WTC11 (cell line): ENCODE results near the gene NEURL1. TPM values are rescaled to one million over a fixed set of nuclear protein-coding genes. Genes with fewer than 3 reads are reported as not detected.
"Not testable (repeated sequence)": the region's sequence is repeated elsewhere in the genome, so short reads cannot be mapped to it uniquely, and the experiment has no call there.

ENCODE experiments used
- ATAC-seq: fragments of 200-7000 bp; cut with Tn5 transposase; 2 replicates; pipeline ENCODE4 v1.10.0; 2021; ENCODE audit warnings: mild to moderate bottlenecking, moderate library complexity
- CTCF ChIA-PET: fragments of 300-600 bp; sonication (Branson Sonifier 250); formaldehyde crosslinking; loops from one replicate; lab custom pipeline; 2021; ENCODE audit warnings: antibody characterized with exemption; lab: Charles Lee
- POLR2A ChIA-PET: fragments of 350-600 bp; sonication (Branson Sonifier 250); formaldehyde crosslinking; loops from one replicate; lab custom pipeline; 2021; ENCODE audit warnings: antibody characterized with exemption; lab: Charles Lee
- DNase-seq: peaks from one replicate; pipeline ENCODE4 v3.0.0; 2021; ENCODE audit warnings: low spot score
- H3K27ac Mint-ChIP-seq: 2 replicates; pipeline ENCODE4 v1.8.0; 2021; ENCODE audit warnings: mixed read lengths
- H3K27me3 Mint-ChIP-seq: 2 replicates; pipeline ENCODE4 v1.8.0; 2021; ENCODE audit warnings: low read depth, mild to moderate bottlenecking, moderate library complexity, mixed read lengths
- H3K36me3 Mint-ChIP-seq: 2 replicates; pipeline ENCODE4 v1.8.0; 2021; ENCODE audit warnings: mixed read lengths
- H3K4me1 Mint-ChIP-seq: 2 replicates; pipeline ENCODE4 v1.8.0; 2022; ENCODE audit warnings: mixed read lengths
- H3K4me3 Mint-ChIP-seq: 2 replicates; pipeline ENCODE4 v1.8.0; 2021; ENCODE audit warnings: mild to moderate bottlenecking, moderate library complexity, mixed read lengths
- H3K9me3 Mint-ChIP-seq: 2 replicates; pipeline ENCODE4 v1.8.0; 2021; ENCODE audit warnings: mixed read lengths
- GABPB1 ChIP-seq: sonication (generic); formaldehyde crosslinking; IDR thresholded peaks from 2 replicates; pipeline ENCODE4 v1.8.1; 2023; ENCODE audit warnings: mild to moderate bottlenecking, missing genetic modification reagents
- RORB ChIP-seq: fragments of 250-450 bp; sonication (Bioruptor Pico); IDR thresholded peaks from 2 replicates; pipeline ENCODE4 v1.9.0; 2021; ENCODE audit warnings: mild to moderate bottlenecking
- TEAD4 ChIP-seq: sonication (generic); formaldehyde crosslinking; IDR thresholded peaks from 2 replicates; pipeline ENCODE4 v1.8.0; 2022; ENCODE audit warnings: mild to moderate bottlenecking, missing genetic modification reagents
- ZNF138 ChIP-seq: sonication (generic); formaldehyde crosslinking; conservative IDR thresholded peaks from 2 replicates; pipeline ENCODE4 v1.8.1; 2022; ENCODE audit warnings: mild to moderate bottlenecking, moderate library complexity, missing genetic modification reagents
- total RNA-seq: library from RNA; stranded (reverse); gene quantifications from 3 replicates; pipeline ENCODE4 v1.2.3, GENCODE V29; 2021
- TF ChIP-seq, protein P1 (sequence below): fragments of 250-450 bp; sonication (Bioruptor Pico); IDR thresholded peaks from 2 replicates; pipeline ENCODE4 v1.9.0; 2021; ENCODE audit warnings: mild to moderate bottlenecking, borderline replicate concordance
- TF ChIP-seq, protein P2 (sequence below): sonication (generic); formaldehyde crosslinking; IDR thresholded peaks from 2 replicates; pipeline ENCODE4 v1.8.0; 2022; ENCODE audit warnings: missing genetic modification reagents
- TF ChIP-seq, protein P3 (sequence below): sonication (generic); formaldehyde crosslinking; IDR thresholded peaks from 2 replicates; pipeline ENCODE4 v1.8.0; 2022; ENCODE audit warnings: mild to moderate bottlenecking, missing genetic modification reagents
- TF ChIP-seq, protein P4 (sequence below): sonication (generic); formaldehyde crosslinking; IDR thresholded peaks from 2 replicates; pipeline ENCODE4 v1.8.0; 2023; ENCODE audit warnings: missing genetic modification reagents

NEURL1 gene
- total RNA-seq, 1 experiment from 2014 or later, result 1.2 TPM

DNA sequence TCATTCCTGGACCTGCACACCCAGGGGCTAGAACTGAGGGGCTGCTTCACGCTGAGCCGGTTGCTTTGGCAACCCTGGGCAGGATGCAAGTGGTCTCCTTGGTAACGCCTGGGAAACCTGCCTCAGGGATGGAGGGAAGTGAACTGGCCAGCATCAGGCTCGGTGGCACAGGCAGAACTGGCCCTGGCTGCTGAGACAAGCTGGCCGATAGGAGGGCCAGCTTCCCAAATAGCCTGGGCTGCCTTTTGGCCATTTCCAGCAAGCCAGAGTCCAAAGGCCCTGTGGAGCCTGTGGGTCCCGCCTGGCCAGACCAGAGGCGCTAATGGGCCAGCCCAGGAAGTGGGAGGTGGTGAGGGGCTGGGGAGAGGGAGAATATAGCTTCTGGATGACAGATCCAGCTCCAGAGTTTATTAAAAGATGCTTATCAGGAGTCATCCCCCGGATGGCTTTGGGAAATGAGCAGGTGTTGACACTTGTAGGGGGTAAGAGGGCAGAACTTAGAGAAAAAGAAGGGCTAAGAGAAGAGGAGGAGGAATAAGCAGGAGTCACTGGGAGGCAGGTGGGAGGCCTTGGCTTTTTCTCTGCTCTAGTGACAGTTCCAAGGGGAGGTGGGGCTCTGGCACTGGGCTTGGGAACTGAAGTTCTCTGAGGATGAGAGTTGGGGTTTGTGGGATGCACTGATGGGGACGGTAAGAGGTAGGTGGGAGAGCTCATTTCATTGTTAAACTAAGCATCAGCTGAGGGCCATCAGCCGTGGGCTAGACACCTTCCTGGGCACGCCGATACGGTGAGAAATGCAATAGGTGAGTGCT lies 9.6 kb downstream of the NEURL1 start (continued):
- TF ChIP-seq, protein P1, sequence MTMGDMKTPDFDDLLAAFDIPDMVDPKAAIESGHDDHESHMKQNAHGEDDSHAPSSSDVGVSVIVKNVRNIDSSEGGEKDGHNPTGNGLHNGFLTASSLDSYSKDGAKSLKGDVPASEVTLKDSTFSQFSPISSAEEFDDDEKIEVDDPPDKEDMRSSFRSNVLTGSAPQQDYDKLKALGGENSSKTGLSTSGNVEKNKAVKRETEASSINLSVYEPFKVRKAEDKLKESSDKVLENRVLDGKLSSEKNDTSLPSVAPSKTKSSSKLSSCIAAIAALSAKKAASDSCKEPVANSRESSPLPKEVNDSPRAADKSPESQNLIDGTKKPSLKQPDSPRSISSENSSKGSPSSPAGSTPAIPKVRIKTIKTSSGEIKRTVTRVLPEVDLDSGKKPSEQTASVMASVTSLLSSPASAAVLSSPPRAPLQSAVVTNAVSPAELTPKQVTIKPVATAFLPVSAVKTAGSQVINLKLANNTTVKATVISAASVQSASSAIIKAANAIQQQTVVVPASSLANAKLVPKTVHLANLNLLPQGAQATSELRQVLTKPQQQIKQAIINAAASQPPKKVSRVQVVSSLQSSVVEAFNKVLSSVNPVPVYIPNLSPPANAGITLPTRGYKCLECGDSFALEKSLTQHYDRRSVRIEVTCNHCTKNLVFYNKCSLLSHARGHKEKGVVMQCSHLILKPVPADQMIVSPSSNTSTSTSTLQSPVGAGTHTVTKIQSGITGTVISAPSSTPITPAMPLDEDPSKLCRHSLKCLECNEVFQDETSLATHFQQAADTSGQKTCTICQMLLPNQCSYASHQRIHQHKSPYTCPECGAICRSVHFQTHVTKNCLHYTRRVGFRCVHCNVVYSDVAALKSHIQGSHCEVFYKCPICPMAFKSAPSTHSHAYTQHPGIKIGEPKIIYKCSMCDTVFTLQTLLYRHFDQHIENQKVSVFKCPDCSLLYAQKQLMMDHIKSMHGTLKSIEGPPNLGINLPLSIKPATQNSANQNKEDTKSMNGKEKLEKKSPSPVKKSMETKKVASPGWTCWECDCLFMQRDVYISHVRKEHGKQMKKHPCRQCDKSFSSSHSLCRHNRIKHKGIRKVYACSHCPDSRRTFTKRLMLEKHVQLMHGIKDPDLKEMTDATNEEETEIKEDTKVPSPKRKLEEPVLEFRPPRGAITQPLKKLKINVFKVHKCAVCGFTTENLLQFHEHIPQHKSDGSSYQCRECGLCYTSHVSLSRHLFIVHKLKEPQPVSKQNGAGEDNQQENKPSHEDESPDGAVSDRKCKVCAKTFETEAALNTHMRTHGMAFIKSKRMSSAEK (CRISPR knock-in tag), result no peak
- TF ChIP-seq, protein P2, sequence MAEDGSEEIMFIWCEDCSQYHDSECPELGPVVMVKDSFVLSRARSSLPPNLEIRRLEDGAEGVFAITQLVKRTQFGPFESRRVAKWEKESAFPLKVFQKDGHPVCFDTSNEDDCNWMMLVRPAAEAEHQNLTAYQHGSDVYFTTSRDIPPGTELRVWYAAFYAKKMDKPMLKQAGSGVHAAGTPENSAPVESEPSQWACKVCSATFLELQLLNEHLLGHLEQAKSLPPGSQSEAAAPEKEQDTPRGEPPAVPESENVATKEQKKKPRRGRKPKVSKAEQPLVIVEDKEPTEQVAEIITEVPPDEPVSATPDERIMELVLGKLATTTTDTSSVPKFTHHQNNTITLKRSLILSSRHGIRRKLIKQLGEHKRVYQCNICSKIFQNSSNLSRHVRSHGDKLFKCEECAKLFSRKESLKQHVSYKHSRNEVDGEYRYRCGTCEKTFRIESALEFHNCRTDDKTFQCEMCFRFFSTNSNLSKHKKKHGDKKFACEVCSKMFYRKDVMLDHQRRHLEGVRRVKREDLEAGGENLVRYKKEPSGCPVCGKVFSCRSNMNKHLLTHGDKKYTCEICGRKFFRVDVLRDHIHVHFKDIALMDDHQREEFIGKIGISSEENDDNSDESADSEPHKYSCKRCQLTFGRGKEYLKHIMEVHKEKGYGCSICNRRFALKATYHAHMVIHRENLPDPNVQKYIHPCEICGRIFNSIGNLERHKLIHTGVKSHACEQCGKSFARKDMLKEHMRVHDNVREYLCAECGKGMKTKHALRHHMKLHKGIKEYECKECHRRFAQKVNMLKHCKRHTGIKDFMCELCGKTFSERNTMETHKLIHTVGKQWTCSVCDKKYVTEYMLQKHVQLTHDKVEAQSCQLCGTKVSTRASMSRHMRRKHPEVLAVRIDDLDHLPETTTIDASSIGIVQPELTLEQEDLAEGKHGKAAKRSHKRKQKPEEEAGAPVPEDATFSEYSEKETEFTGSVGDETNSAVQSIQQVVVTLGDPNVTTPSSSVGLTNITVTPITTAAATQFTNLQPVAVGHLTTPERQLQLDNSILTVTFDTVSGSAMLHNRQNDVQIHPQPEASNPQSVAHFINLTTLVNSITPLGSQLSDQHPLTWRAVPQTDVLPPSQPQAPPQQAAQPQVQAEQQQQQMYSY (CRISPR knock-in tag), result no peak
- TF ChIP-seq, all 79 proteins: peak for 0

DNA sequence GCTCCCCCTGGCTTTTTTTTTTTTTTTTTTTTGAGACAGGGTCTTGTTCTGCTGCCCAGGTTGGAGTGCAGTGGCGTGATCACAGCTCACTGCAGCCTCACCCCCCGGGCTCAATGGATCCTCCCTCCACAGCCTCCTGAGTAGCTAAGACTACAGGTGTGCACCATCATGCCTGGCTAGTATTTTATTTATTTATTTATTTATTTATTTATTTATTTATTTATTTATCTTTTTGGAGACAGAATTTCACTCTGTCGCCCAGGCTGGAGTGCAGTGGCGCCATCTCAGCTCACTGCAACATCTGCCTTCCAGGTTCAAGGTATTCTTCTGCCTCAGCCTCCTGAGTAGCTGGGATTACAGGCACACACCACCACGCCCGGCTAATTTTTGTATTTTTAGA lies 10.3 kb downstream of the NEURL1 start:
- CTCF ChIA-PET, result interaction anchor here (0.6 to 3.4 kb wide), 5 partner anchors 18 to 61 kb away, joined by 3 to 18 read pairs (median 7); no protein-coding TSS in a partner anchor
- not testable (repeated sequence) for H3K27ac Mint-ChIP-seq, ATAC-seq, DNase-seq, H3K4me3 Mint-ChIP-seq, H3K9me3 Mint-ChIP-seq, H3K36me3 Mint-ChIP-seq, H3K27me3 Mint-ChIP-seq
- POLR2A ChIA-PET, result interaction anchor here (0.7 kb wide), 1 partner anchor 310 kb away, joined by 3 read pairs; no protein-coding TSS in a partner anchor
- peaks cover 10% of the 10 kb centered on the region; the same call in 1 of the 2 replicates for H3K4me1 Mint-ChIP-seq

DNA sequence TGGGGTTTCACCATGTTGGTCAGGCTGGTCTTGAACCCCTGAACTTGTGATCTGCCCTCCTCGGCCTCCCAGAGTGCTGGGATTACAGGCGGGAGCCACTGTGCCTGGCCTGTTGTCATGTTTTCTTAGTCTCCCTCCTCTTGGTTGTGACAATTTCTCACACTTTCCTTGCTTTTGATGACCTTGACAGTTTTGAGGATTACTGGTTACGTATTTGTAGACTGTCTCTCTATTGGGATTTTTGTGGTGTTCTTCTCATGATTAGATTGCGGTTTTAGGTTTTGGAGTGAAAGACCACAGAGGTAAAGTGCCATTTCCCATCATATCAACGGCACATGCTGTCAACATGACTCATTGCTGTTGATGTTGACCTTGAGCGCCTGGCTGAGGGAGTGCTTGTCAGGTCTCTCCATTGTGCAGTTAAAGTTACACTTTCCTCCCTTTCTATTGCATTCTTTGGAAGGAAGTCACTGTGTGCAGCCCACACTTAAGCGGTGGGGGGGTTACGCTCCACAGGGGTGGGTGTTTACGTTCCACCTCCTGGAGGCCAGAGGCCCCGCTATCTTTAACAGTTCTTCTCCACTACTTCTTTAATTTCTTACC lies 10.8 kb downstream of the NEURL1 start:
- CTCF ChIA-PET, result interaction anchor here (0.5 to 3.4 kb wide), 4 partner anchors 14 to 39 kb away, joined by 3 to 18 read pairs (median 8); no protein-coding TSS in a partner anchor
- no peak for ATAC-seq
- H3K27ac Mint-ChIP-seq, result no peak overlapping the region
- DNase-seq, result no peak
- no peak for TF ChIP-seq TEAD4 (CRISPR knock-in tag)
- no peak for TF ChIP-seq ZNF138 (CRISPR knock-in tag)
- TF ChIP-seq, protein P3, sequence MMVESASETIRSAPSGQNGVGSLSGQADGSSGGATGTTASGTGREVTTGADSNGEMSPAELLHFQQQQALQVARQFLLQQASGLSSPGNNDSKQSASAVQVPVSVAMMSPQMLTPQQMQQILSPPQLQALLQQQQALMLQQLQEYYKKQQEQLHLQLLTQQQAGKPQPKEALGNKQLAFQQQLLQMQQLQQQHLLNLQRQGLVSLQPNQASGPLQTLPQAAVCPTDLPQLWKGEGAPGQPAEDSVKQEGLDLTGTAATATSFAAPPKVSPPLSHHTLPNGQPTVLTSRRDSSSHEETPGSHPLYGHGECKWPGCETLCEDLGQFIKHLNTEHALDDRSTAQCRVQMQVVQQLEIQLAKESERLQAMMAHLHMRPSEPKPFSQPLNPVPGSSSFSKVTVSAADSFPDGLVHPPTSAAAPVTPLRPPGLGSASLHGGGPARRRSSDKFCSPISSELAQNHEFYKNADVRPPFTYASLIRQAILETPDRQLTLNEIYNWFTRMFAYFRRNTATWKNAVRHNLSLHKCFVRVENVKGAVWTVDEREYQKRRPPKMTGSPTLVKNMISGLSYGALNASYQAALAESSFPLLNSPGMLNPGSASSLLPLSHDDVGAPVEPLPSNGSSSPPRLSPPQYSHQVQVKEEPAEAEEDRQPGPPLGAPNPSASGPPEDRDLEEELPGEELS (CRISPR knock-in tag), result no peak
- TF ChIP-seq, protein P4, sequence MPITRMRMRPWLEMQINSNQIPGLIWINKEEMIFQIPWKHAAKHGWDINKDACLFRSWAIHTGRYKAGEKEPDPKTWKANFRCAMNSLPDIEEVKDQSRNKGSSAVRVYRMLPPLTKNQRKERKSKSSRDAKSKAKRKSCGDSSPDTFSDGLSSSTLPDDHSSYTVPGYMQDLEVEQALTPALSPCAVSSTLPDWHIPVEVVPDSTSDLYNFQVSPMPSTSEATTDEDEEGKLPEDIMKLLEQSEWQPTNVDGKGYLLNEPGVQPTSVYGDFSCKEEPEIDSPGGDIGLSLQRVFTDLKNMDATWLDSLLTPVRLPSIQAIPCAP (CRISPR knock-in tag), result no peak
- no peak for TF ChIP-seq RORB
- TF ChIP-seq GABPB1, result peak; percentile 60; the same call in 1 of the 2 replicates
- TF ChIP-seq, all 79 proteins: peak for 1
- peaks cover 10% of the 10 kb centered on the region; the same call in 1 of the 2 replicates for H3K4me1 Mint-ChIP-seq
- POLR2A ChIA-PET, result interaction anchor here (0.7 kb wide), 1 partner anchor 309 kb away, joined by 3 read pairs; no protein-coding TSS in a partner anchor
- H3K36me3 Mint-ChIP-seq, result no peaks in the 10 kb centered on the region
- H3K9me3 Mint-ChIP-seq, result no peaks in the 10 kb centered on the region
- no peak overlapping the region for H3K4me3 Mint-ChIP-seq
- peaks cover 6% of the 10 kb centered on the region; the same call in 1 of the 2 replicates for H3K27me3 Mint-ChIP-seq
